HG02870 (cell line): ENCODE results near the gene CHRDL2.
"Not testable (repeated sequence)": the region's sequence is repeated elsewhere in the genome, so short reads cannot be mapped to it uniquely, and the experiment has no call there.

Experiments
- ATAC-seq: cut with Tn5 transposase; IDR thresholded peaks from one replicate; pipeline ENCODE4 v1.9.1; 2021; ENCODE audit warnings: mild to moderate bottlenecking, moderate library complexity; ENCODE audit not compliant: unreplicated experiment

The CHRDL2 gene, protein sequence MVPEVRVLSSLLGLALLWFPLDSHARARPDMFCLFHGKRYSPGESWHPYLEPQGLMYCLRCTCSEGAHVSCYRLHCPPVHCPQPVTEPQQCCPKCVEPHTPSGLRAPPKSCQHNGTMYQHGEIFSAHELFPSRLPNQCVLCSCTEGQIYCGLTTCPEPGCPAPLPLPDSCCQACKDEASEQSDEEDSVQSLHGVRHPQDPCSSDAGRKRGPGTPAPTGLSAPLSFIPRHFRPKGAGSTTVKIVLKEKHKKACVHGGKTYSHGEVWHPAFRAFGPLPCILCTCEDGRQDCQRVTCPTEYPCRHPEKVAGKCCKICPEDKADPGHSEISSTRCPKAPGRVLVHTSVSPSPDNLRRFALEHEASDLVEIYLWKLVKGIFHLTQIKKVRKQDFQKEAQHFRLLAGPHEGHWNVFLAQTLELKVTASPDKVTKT

DNA sequence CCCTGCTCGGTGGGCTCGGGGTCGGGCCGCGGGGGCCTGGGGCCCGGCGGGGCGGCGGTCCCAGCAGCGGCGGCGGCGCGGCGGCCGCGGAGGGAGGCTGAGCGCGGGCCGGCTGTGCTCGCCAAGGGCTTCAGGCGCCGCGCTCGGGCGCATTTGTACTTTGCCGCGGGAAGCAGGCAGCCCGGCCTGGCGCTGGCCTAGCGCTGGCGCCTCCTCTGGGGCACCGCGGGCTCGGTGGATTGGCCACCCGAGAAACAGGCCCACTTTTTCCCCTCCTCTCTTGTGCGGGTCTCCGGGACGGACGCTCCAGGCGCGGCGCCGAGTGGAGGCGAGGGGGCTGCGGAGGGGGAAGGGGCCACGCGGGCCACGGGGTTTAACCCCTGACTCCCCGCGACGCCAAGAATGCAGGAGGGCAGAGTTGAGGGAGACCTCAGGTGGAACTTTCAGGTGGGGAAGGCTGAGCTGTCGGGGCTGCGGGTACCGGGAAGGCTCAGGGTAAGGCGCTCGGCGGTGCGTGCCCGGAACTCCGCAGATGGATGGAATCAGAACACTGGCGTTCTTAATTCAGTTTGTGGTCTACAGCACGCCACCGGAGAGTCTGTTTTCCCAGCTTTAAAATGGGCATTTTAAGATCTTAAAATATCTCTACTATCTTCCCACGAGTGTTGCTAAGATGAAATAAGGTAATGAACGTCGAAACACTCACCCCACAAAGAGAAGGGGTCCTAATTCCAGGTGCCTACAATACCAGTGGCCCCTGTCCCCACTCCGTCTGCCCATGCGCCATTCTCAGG, at the start of gene CHRDL2:
Gene CHRDL2 (minus strand): TSS at position 126 of the 794 bp plus-strand sequence. CDS start 538 bp downstream, outside the sequence.
- no peak for ATAC-seq

DNA sequence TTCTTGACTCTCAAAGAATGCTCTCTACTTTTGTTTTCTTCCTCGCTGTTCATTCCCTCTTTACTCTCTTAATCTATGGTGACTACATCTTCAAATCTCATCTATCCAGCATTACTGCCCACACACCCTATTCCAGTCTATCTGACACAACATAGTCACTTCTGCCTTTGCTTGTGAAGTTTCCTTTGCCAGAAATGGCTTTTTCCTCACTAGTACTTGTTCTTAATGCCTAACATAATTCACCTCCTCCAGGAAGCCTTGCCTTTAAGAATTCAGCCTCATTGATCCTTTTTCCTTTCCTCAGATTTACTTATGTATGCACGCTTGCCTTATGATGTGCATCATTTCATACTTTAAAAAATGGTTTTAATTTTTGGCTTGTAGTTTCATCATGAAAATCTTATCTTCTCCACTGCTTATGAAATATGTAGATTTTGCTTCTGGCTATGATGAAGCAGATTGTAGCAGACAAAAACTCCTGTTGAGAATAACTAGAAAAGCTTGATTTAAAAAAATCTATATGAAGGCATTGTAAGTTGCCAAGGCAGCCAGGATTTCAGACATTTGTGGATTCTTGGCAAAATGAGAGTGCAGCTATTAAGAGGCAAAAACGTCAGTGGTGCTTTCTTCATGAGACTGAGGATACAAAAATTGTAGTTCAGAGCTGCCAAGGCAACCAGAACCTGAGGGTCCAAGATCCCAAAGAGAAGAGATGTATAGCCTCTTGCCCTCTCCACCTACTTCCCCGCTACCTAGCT, 49.2 kb upstream of the CHRDL2 start:
- no peak for ATAC-seq

DNA sequence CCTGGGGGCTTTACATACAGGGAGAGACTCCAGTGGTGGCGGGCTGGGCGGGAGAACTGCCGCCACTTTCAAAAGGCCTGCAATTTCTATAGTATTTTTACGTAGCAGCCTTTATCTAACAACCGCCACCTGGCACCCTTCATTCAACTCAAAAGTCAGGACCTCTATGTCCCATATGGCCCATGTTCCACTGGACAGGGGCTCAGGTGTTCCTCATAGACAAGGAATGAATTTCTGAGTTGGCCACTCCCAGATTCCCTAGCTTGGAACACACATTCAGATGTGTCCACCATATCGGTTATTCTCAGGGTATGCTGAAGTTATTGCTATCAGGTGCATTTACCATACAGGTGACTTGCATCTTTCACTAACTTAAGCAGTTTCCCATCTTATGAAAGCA, 47.4 kb upstream of the CHRDL2 start:
- no peak for ATAC-seq

DNA sequence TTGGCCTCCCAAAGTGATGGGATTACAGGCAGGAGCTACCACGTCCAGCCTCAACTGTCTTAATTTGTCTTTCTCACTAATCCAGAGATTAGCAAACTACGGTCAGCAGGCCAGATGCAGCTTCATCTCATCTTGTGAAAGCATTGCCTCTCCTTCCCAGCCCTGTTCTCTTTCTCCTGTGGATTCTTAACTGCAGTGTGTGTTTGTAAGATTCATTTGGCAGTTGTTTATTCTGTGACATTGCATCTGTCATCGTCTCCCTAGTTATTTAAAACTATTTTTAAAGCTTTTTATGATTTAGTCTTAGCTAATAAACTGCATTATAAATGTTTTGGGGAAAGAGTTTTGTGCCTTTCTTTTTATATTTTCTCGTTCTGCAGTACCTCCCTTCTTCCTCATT, 46.7 kb upstream of the CHRDL2 start:
- no peak for ATAC-seq

DNA sequence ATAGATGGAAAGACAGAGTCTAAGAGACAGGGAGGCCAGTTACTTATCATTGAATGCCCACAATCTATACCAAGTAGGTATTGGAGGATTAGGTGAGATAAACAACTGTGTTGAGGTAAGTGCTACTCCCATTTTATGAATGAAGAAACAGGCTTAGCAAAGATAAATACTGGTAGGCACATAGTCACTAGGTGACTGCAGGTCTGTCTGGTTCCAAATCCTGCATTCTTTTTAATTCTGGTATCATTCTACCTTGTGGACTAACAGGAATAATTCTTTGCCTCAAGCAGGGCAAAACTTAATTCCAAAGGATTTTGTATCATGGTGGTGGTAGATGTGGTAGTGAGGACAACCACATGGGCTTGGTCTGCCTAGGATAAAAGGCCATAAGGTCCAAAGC, 45.8 kb upstream of the CHRDL2 start:
- ATAC-seq = no peak

DNA sequence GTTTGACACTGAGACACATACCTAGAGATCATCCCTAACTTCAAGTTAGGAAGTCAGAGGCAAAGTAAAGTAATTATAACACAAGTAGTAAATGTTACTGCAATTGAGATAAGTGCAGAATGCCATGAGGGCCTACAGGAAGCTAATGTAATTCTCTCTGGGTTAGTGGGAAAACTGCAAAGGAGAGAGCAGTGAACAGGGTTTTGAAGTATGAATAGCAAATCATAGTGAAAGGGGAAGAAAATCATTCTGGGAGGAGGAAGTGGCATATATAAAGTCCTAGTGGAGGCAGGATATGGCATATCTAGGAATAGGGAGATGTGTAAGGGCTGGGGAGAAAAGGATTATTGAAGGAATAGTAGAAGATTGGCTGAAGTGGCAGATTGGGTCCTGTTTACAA, 45.3 kb upstream of the CHRDL2 start:
- no peak for ATAC-seq

DNA sequence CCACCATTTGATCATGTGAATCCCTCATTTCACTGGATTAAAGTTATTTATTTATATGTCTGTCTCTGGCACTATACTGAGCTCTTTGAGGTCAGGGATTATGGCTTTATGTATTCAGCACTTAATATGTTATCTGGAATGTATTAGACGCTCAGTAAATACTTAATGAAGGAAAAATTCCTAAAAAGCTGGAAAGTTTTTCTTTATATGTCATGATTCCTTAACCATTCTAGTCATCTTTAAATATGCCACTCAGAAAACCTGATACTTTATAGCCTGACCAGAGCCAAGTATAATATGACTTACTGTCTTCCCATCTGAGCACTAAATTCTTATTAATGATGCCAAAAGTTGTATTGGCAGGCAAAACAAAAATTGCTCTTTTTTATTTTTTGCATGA, 44.5 kb upstream of the CHRDL2 start:
- no peak for ATAC-seq

DNA sequence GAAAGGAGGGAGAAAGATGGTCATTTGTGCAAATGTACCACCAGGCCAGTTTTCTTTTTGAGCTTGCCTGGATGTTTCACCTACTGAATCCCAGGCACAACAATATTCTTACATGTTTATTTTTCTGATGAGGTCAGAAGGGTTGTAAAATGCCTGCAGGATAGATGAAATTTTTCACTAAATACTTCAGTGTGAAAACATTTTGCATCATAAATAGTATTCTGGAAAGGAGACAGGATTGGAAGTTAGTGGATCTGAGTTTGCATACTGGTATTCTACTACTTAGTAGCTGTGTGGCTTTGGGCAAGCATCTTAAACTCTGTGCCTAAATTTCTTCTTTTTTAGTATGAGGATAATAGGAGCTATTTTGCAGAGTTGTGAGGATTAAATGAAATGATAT, 42.2 kb upstream of the CHRDL2 start:
- no peak for ATAC-seq

DNA sequence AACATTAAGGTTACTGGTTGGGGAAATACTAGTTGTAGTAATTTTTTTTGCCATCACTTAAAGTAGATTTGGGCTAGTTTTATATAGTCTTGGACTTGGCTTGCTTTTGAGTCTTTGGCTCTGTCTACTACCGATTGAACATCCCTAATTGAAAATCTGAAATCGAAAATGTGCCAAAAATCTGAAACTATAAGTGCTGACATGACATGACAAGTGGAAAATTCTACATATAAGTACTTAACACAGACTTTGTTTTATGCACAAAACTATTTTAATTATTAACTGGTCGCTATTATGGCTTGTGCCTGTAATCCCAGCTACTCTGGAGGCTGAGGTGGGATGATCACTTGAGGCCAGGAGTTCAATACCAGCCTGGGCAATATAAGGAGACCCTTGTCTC, 39.9 kb upstream of the CHRDL2 start:
- ATAC-seq = no peak

DNA sequence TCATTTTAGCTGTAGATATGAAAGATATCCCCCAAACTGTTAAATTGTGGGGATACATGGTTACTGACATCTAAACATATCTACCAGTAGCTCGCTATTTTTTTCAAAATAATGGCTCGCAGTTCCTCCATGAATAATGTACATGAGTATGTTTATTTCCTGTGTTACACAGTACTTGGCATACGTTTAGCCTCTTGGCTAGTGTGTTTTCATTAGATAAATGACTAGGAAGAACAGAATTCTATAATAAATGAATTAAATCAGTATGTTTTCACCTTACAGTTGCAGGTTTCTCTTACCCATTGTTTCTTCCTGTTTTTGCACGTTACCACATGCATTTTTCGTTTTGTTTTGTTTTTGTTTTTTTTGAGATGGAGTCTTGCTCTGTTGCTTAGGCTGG, 39.2 kb upstream of the CHRDL2 start:
- ATAC-seq = no peak

DNA sequence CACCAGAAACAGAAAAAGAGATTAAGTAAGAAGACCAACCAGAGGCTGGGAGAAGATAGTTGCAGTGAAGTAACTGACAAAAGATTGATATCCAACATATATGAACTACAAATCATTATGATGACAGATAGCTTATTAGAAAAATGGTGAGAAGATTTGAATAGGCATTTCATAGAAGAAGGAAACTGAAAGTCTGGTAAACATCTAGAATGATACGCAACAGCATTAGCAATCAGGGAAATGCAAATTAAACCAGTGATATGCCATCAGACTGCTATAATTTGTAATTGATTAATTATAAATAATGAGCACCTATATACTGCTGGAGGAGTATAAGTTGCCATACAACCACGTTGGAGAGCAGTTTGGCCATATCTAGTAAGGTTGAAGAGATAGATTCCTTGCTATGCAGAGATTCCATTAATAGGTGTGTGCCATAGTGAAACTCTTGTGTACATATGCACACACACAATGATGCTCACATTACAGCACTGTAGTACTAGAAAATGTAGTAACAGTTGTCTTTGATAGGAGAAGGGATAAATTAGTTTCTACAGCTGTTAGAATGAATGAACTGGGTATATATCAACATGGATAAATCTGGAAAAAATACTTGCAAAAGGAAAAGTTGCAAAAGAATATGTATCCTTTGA, 38.0 kb upstream of the CHRDL2 start:
- ATAC-seq = no peak

DNA sequence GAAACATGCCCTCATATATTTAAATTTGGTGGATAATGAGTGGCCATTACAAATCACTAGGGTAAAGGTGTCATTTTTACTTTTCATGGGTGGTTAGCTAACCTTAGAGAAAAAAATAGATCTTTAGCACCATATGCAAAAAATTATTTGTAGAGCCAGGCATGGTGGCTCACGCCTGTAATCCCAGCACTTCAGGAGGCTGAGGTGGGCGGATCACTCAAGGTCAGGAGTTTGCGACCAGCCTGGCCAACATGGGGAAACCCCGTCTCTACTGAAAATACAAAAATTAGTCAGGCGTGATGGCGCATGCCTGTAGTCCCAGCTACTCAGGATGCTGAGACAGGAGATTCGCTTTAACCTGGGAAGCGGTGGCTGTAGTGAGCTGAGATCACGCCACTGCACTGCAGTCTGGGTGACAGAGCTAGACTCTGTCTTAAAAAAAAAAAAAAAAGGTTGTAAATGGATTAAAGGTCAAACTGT, 37.0 kb upstream of the CHRDL2 start:
- ATAC-seq = not testable (repeated sequence)

DNA sequence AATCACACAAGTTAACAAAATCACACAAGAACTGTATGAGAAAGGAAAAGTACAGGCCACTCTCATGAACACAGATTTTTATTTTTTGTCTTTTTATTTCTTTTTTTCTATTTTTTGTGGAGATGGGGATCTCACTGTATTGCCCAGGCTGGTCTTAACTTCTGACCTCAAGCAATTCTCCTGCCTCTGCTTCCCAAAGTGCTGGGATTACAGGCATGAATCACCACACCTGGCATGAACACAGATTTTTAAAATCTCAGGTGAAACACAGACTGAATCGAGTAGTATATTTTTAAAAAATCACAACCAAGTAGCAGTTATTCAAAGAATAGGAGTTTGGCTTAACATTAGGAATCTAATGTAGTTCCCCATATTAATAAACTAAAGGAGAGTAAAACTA, 35.7 kb upstream of the CHRDL2 start:
- ATAC-seq = no peak

DNA sequence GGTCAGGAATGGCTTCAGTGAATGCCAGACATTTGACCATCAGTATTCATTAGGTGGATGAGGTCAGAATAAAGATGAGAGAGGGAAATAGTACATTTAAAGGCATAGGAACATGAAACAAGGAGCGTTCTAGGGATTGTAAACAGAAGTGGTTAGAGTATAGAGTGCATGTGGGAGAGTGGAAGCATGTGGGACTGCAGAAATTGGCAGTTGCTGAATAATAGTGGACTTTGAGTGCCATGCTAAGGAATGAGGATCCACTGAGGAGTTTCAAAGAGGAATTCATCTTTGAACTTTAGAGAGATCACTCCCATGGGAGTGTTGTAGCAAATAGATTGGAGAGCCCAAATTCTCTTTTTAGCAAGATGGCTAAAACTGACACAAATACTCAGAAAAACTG, 25.3 kb upstream of the CHRDL2 start:
- ATAC-seq = no peak

DNA sequence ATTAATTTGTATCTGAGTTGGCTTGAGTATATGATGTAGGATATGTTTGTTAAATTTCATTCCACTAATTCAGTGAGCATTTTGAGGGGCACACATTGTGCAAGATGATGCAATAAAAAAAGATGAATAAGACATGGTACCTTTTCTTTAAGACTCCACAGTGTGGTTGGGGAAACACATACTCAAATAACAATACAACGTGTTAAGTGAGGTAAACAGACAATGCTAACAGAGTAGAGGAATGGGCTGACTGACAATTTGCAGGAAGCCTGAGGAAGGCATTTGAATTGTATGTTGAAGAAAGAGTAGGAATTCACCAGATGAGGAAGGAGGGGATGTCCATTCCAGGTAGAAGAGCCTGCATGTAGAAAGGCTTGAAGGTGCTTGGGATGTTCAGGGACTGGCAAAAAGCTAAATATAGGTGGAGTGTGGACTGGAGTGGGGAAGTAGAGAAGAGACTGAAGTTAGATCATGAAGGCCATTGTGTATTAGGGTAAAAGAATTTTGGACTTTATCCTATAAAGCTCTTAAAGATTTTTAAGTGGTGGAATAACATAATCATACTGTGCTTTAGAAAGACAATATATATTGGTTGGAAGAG, 24.3 kb upstream of the CHRDL2 start:
- ATAC-seq = no peak

DNA sequence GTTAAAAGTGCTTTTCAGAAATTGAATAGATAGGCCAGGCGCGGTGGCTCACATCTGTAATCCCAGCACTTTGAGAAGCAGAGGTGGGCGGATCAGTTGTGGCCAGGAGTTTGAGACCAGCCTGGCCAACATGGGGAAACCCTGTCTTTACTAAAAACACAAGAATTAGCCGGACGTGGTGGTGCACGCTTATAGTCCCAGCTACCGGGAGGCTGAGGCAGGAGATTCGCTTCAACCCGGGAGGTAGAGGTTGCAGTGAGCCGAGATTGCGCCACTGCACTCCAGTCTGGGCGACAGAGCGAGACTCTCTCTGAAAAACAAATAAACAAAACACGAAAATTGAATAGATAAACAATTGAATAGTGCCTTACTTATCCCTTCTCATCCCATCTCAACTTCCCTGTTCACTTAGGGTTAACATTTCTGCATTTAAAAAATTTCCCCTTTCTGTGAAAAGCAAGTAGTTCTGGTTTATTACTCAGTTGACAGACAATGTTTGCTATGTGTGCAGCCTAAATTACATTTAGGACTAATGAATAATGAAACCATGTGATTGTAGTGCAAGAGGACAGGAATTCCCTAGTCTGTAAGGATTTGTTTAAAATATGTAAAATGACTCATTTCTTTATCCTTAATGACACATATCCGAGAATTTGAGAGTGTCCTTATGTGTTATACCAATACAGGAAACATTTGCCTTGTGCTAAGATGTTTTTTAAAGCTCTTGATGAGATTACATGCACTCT, 23.5 kb upstream of the CHRDL2 start:
- ATAC-seq = peak; percentile 69

DNA sequence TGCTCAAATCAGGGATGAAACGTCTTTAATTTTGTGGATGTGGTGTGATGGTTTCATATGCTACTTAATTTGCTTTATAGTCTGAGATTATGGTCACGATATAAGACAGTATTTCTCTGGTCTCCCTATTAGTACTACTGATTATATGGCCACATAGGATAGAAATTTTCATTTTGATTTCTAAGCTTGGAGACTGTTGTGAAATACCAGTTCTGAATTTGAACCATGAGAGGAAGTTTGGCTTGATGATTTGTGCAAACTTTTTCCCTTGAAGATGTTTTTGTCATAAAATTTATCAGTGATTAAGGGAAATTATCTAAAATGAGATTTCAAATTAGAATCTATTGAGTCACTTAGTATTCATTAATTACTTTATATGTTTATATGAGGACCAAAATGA, 20.1 kb upstream of the CHRDL2 start:
- no peak for ATAC-seq

DNA sequence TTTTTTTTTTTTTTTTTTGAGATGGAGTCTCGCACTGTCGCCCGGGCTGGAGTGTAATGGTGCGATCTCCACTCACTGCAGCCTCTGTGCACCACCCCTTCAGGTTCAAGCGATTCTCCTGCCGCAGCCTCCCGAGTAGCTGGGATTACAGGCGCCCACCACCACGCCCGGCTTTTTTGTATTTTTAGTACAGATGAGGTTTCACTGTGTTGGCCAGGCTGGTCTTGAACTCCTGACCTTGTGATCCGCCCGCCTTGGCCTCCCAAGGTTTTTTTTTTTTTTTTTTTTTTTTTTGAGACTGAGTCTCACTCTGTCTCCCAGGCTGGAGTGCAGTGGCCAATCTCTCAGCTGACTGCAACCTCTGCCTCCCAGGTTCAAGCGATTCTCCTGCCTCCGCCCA, 19.4 kb upstream of the CHRDL2 start:
- ATAC-seq = not testable (repeated sequence)

DNA sequence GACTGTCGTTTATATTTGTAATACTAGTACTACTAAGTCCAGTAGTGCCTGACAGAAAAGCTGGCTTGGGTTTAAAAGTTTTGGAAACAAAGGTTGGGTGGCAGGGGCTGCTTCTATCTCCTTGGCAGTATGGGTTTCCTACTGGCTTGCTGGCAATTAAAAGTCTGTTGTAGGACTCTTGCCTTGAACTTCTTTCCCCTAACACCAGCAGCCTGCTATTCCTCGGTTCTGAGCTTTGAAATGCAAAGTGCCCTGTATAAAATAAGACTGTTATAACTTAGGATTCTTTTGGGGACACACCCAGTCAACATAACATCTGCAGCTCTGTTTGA, 18.7 kb upstream of the CHRDL2 start:
- ATAC-seq = no peak
